Common myeloid progenitor, CD34-positive (primary cell): ENCODE measurements around the gene BNC2.

ENCODE experiments used
- CTCF ChIA-PET: fragments of 350-600 bp; sonication (Branson Sonifier 250); formaldehyde crosslinking; loops from one replicate; lab custom pipeline; 2021; ENCODE audit warnings: antibody characterized with exemption; lab: Charles Lee
- POLR2A ChIA-PET: fragments of 350-600 bp; sonication (Branson Sonifier 250); formaldehyde crosslinking; loops from one replicate; lab custom pipeline; 2021; ENCODE audit warnings: antibody characterized with exemption; lab: Charles Lee
- DNase-seq, 3 donors: peaks; one replicate each; pipeline versions ENCODE4 v3.0.0 to v3.0.0-alpha.2; 2013
- H3K27ac ChIP-seq, 2 experiments: 1 replicate in 1 of 2; 2 replicates in 1 of 2; pipeline ENCODE4 v1.7.0; 2013; ENCODE audit warnings: inconsistent platforms in 2 of 2, low read length in 2 of 2, mild to moderate bottlenecking in 2 of 2, low read depth in 1 of 2, moderate library complexity in 1 of 2; ENCODE audit not compliant: severe bottlenecking in 2 of 2, insufficient read depth in 1 of 2, poor library complexity in 1 of 2
- H3K27me3 ChIP-seq, 5 experiments: replicated peaks in 2 of 5; 1 replicate in 3 of 5; 2 replicates in 2 of 5; pipeline versions ENCODE4 v1.6.1 to v1.7.0; 2013; ENCODE audit warnings: low read length in 4 of 5, mild to moderate bottlenecking in 2 of 5, moderate library complexity in 2 of 5, inconsistent platforms in 1 of 5; ENCODE audit not compliant: insufficient read depth in 5 of 5, control insufficient read depth in 4 of 5
- H3K36me3 ChIP-seq, 4 experiments: 1 replicate in 2 of 4; 2 replicates in 2 of 4; pipeline versions ENCODE4 v1.6.1 to v1.7.0; 2013; ENCODE audit warnings: low read length in 3 of 4, control low read depth in 1 of 4, mild to moderate bottlenecking in 1 of 4; ENCODE audit not compliant: control insufficient read depth in 4 of 4, insufficient read depth in 4 of 4
- H3K4me1 ChIP-seq, 4 experiments: 1 replicate in 3 of 4; 2 replicates in 1 of 4; pipeline versions ENCODE4 v1.6.1 to v1.7.1; 2013; ENCODE audit warnings: low read length in 3 of 4, mild to moderate bottlenecking in 3 of 4, control low read depth in 1 of 4, inconsistent platforms in 1 of 4, moderate library complexity in 1 of 4; ENCODE audit not compliant: control insufficient read depth in 4 of 4, insufficient read depth in 4 of 4; ENCODE audit errors: control extremely low read depth in 1 of 4
- H3K4me3 ChIP-seq, 7 experiments: 1 replicate in 4 of 7; 2 replicates in 3 of 7; pipeline versions ENCODE4 v1.5.1 to v1.7.0; 2013; ENCODE audit warnings: mild to moderate bottlenecking in 7 of 7, low read length in 6 of 7, moderate library complexity in 6 of 7, inconsistent platforms in 2 of 7, low read depth in 2 of 7, control low read depth in 1 of 7; ENCODE audit not compliant: insufficient read depth in 4 of 7, control insufficient read depth in 1 of 7; ENCODE audit errors: extremely low read depth in 1 of 7
- H3K9me3 ChIP-seq, 5 experiments: 1 replicate in 4 of 5; 2 replicates in 1 of 5; pipeline versions ENCODE4 v1.6.1 to v1.7.1; 2013; ENCODE audit warnings: low read length in 4 of 5, mild to moderate bottlenecking in 2 of 5, inconsistent platforms in 1 of 5, low read depth in 1 of 5, moderate library complexity in 1 of 5; ENCODE audit not compliant: control insufficient read depth in 4 of 5, insufficient read depth in 2 of 5; ENCODE audit errors: control extremely low read depth in 1 of 5
- WGBS: methylation state at CpG from one replicate; pipeline ENCODE4 v1.1.5; 2013; ENCODE audit not compliant: insufficient coverage; 5-methylcytosine and 5-hydroxymethylcytosine counted together

The BNC2 gene

DNA sequence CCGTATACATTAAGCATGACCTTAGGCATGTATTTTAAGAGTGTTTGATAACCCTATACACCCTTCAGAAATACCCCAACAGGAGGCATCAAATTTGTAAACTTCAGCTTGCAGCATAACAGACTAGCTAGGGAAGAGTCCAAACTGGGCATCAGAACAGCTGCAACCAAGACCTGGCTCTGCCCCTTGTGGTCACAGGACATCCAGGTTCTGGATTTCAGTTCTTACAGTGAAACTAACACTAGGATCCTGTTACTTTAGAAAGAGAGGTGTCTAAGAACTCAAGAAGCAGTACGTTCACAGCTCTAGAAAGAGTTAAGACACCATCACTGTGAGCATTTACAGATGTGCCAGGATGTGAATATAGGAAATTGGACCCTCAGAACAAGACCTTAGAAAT lies 229.8 kb downstream of the BNC2 start:
- 100% methylated on average over 1 of the region's 2 CpGs for WGBS
- H3K27ac ChIP-seq, result no peak overlapping the region
- ChIA-PET POLR2A (no interaction called here), CTCF (no interaction called here)
- H3K4me3 ChIP-seq, result no peak overlapping the region
- no peak for DNase-seq
- H3K4me1 ChIP-seq, result no peaks in the 10 kb centered on the region
- H3K9me3 ChIP-seq, result peaks cover 0 to 2% (median 0%) of the 10 kb centered on the region in 5 experiments
- H3K27me3 ChIP-seq, result no peaks in the 10 kb centered on the region
- no peaks in the 10 kb centered on the region for H3K36me3 ChIP-seq

- Histone ChIP-seq H3K4me3 (no peak overlapping the region), H3K36me3 (no peaks in the 10 kb centered on the region), H3K27me3 (no peaks in the 10 kb centered on the region), H3K9me3 (peaks cover 0 to 2% (median 0%) of the 10 kb centered on the region in 5 experiments), H3K4me1 (no peaks in the 10 kb centered on the region), H3K27ac (no peak overlapping the region)
- ChIA-PET POLR2A (no interaction called here), CTCF (no interaction called here)
- no peak for DNase-seq
- WGBS, result 96% methylated on average over 4 of the region's 4 CpGs
Observed at GRCh38 chr9:16639644-16640043, 230.8 kb downstream of the BNC2 start.

DNA sequence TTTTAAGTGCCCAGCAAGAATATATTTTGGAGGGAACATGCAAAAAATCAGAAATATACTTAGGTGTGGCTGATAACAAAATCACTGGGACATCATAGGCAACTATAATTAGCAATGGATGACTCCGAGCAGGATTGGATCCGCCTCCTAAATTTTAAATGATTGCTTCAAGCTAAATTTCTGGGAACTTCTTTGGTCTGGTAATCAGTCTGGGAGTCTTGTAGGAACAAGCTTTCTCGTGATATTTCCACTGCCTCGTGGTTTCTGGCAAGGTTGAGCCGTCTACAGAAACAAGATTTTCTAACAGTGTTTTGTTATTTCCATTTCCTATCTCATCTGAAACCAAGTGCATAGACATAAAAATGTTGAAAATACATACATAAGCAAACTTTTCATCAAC lies 232.6 kb downstream of the BNC2 start:
- WGBS, result 93% methylated on average over 5 of the region's 5 CpGs
- POLR2A ChIA-PET, result no interaction called here
- Histone ChIP-seq H3K4me1 (no peaks in the 10 kb centered on the region), H3K36me3 (no peaks in the 10 kb centered on the region), H3K4me3 (no peak overlapping the region), H3K27ac (no peak overlapping the region), H3K27me3 (no peaks in the 10 kb centered on the region), H3K9me3 (peaks cover 0 to 2% (median 0%) of the 10 kb centered on the region in 5 experiments)
- DNase-seq, result no peak
- CTCF ChIA-PET, result no interaction called here

GRCh38 chr9:16637218-16637617 lies 233.3 kb downstream of the BNC2 start:
- DNase-seq, result no peak
- Histone ChIP-seq H3K36me3 (no peaks in the 10 kb centered on the region), H3K27me3 (no peaks in the 10 kb centered on the region), H3K4me3 (no peak overlapping the region), H3K9me3 (peaks cover 0 to 2% (median 0%) of the 10 kb centered on the region in 5 experiments), H3K27ac (no peak overlapping the region), H3K4me1 (no peaks in the 10 kb centered on the region)
- ChIA-PET CTCF (no interaction called here), POLR2A (no interaction called here)
- WGBS, result 100% methylated on average over 1 of the region's 1 CpG

- no peak overlapping the region for H3K4me3 ChIP-seq
- no peaks in the 10 kb centered on the region for H3K27me3 ChIP-seq
- ChIA-PET CTCF (no interaction called here), POLR2A (no interaction called here)
- H3K36me3 ChIP-seq, result no peaks in the 10 kb centered on the region
- H3K27ac ChIP-seq, result no peak overlapping the region
- no peaks in the 10 kb centered on the region for H3K4me1 ChIP-seq
- DNase-seq, result no peak
- 100% methylated on average over 1 of the region's 2 CpGs for WGBS
- no peaks in the 10 kb centered on the region for H3K9me3 ChIP-seq
Observed at GRCh38 chr9:16633794-16634193, 236.7 kb downstream of the BNC2 start.

DNA sequence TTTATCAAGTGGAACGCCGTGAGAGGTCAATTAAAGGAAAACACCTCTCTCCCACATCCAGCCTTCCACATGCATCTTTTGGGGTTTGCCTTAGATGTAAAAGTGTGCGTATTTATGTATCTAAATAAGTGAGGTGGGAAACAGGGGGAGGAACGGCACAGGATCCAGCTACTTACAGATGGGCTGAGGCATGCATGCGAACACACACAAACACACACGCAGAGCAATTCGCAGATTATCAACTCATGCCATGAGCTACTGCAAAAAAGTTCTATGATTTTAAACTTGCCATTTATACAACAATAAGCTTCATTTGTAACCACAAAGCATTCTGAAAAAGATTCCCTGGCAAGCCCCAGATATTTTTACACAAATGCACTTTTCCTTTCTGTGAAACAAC lies 242.1 kb downstream of the BNC2 start:
- Histone ChIP-seq H3K9me3 (no peaks in the 10 kb centered on the region), H3K27ac (no peak overlapping the region), H3K36me3 (no peaks in the 10 kb centered on the region), H3K4me3 (no peak overlapping the region), H3K27me3 (peaks cover 0 to 20% (median 3%) of the 10 kb centered on the region in 5 experiments), H3K4me1 (no peaks in the 10 kb centered on the region)
- CTCF ChIA-PET, result no interaction called here
- 100% methylated on average over 3 of the region's 7 CpGs for WGBS
- no peak for DNase-seq
- POLR2A ChIA-PET, result no interaction called here

GRCh38 chr9:16627967-16628366 lies 242.5 kb downstream of the BNC2 start:
- Histone ChIP-seq H3K4me1 (no peaks in the 10 kb centered on the region), H3K27me3 (peaks cover 0 to 20% (median 3%) of the 10 kb centered on the region in 5 experiments), H3K4me3 (no peak overlapping the region), H3K9me3 (no peaks in the 10 kb centered on the region), H3K27ac (no peak overlapping the region), H3K36me3 (no peaks in the 10 kb centered on the region)
- no peak for DNase-seq
- WGBS, result 95% methylated on average over 3 of the region's 6 CpGs
- CTCF ChIA-PET, result no interaction called here
- POLR2A ChIA-PET, result no interaction called here
